HepG2 (cell line): Measurements from ENCODE around the gene FOLR2. TPM values are rescaled to one million over a fixed set of nuclear protein-coding genes. Genes with fewer than 3 reads are reported as not detected.

Experiments used
- ATAC-seq: fragments of 200-7000 bp; cut with Tn5 transposase; 3 replicates; pipeline ENCODE4 v1.9.1; 2020; ENCODE audit warnings: mild to moderate bottlenecking, moderate library complexity
- BruUV-seq: library from RNA; stranded (reverse); fragments of 400-500 nt; replicated peaks from 2 replicates; lab custom pipeline; 2021; lab: Mats Ljungman, UMichigan
- CTCF ChIA-PET: fragments of 300-600 bp; formaldehyde crosslinking; extraction: SDS; loops from one replicate; lab custom pipeline; 2021; ENCODE audit warnings: low total read pairs, inconsistent platforms, low intra/inter-chr PET ratio; lab: Yijun Ruan, JAX
- POLR2A ChIA-PET: fragments of 350-600 bp; sonication (Branson Sonifier 250); formaldehyde crosslinking; loops from one replicate; lab custom pipeline; 2020; ENCODE audit warnings: antibody characterized with exemption, inconsistent platforms; lab: Yijun Ruan, JAX
- DNase-seq: peaks from one replicate; pipeline ENCODE4 v3.0.0-alpha.2; 2015; ENCODE audit warnings: low spot score
- FAIRE-seq: peaks from 3 replicates; lab custom pipeline; 2011; peaks lifted over from hg19 to GRCh38; lab: Jason Lieb, UNC
- H2AFZ ChIP-seq: one replicate; pipeline ENCODE4 v1.6.1; 2011; ENCODE audit warnings: low read length, inconsistent platforms
- H3K27ac ChIP-seq: fragments of 300-600 bp; 3 replicates; pipeline ENCODE4 v1.8.0; 2011; ENCODE audit warnings: mixed run types, mild to moderate bottlenecking, mixed read lengths, low read length, inconsistent platforms; ENCODE audit not compliant: insufficient read depth; ENCODE audit errors: extremely low read length
- H3K27me3 ChIP-seq, 2 experiments: fragments of 200-600 bp in 1 of 2; 2 replicates in 1 of 2; 3 replicates in 1 of 2; pipeline versions ENCODE4 v1.6.0 to v1.8.0; 2011; ENCODE audit warnings: low read length in 2 of 2, mild to moderate bottlenecking in 2 of 2, moderate library complexity in 2 of 2, inconsistent platforms in 1 of 2; ENCODE audit not compliant: insufficient read depth in 2 of 2, control insufficient read depth in 1 of 2
- H3K36me3 ChIP-seq, 2 experiments: fragments of 200-600 bp in 1 of 2; replicated peaks in 1 of 2; 2 replicates in 1 of 2; 3 replicates in 1 of 2; pipeline versions ENCODE4 v1.5.1 to v1.8.0; 2011; ENCODE audit warnings: low read length in 2 of 2, inconsistent platforms in 1 of 2; ENCODE audit not compliant: insufficient read depth in 2 of 2, control insufficient read depth in 1 of 2
- H3K4me1 ChIP-seq: 2 replicates; pipeline ENCODE4 v1.5.1; 2012; ENCODE audit warnings: low read length, inconsistent platforms; ENCODE audit not compliant: insufficient read depth
- H3K4me2 ChIP-seq: 2 replicates; pipeline ENCODE4 v1.6.0; 2011; ENCODE audit warnings: low read depth, low read length, inconsistent platforms
- H3K4me3 ChIP-seq, 3 experiments: fragments of 200-600 bp in 1 of 3; sonication (generic), shearing (Covaris generic) in 1 of 3; replicated peaks in 1 of 3; 2 replicates each; pipeline ENCODE4 v1.5.1; 2011 to 2016; ENCODE audit warnings: low read length in 3 of 3, inconsistent platforms in 2 of 3, low read depth in 2 of 3, mild to moderate bottlenecking in 2 of 3, control low read depth in 1 of 3, mixed read lengths in 1 of 3; ENCODE audit not compliant: insufficient read depth in 1 of 3
- H3K79me2 ChIP-seq: one replicate; pipeline ENCODE4 v1.6.1; 2011; ENCODE audit warnings: low read length, inconsistent platforms; ENCODE audit not compliant: insufficient read depth
- H3K9ac ChIP-seq: 2 replicates; pipeline ENCODE4 v1.6.0; 2011; ENCODE audit warnings: mild to moderate bottlenecking, low read depth, low read length, inconsistent platforms; ENCODE audit not compliant: insufficient read depth
- H3K9me3 ChIP-seq: 2 replicates; pipeline ENCODE4 v1.5.1; 2012; ENCODE audit warnings: mild to moderate bottlenecking, low read length
- H4K20me1 ChIP-seq: 2 replicates; pipeline ENCODE4 v1.6.0; 2011; ENCODE audit warnings: inconsistent platforms, mild to moderate bottlenecking, low read length, moderate library complexity; ENCODE audit not compliant: insufficient read depth
- AFF4 ChIP-seq: sonication (generic); formaldehyde crosslinking; IDR thresholded peaks from 2 replicates; pipeline ENCODE4 v1.4.0; 2020; ENCODE audit warnings: missing genetic modification reagents
- HDAC6 ChIP-seq: fragments of 200-600 bp; sonication (generic); IDR thresholded peaks from 2 replicates; pipeline ENCODE4 v1.7.0; 2017; ENCODE audit warnings: mild to moderate bottlenecking, antibody characterized with exemption, low read length, low read depth
- PCBP1 ChIP-seq: fragments of 200-400 bp; formaldehyde crosslinking; IDR thresholded peaks from 2 replicates; pipeline ENCODE4 v1.6.1; 2017; ENCODE audit warnings: mild to moderate bottlenecking, low read depth, low read length, borderline replicate concordance
- RBM22 ChIP-seq: fragments of 200-400 bp; formaldehyde crosslinking; optimal IDR thresholded peaks from 2 replicates; pipeline ENCODE3; 2017; ENCODE audit warnings: mild to moderate bottlenecking, low read length, moderate library complexity
- RFX1 ChIP-seq: fragments of 450-650 bp; IDR thresholded peaks from 2 replicates; pipeline ENCODE4 v1.6.1; 2017
- SRF ChIP-seq: IDR thresholded peaks from 2 replicates; pipeline ENCODE4 v1.6.1; 2011; ENCODE audit warnings: mild to moderate bottlenecking, low read depth, low read length, moderate library complexity
- ZBTB3 ChIP-seq: sonication (generic); formaldehyde crosslinking; IDR thresholded peaks from 2 replicates; pipeline ENCODE4 v1.4.0; 2020; ENCODE audit warnings: low read depth, mild to moderate bottlenecking, moderate library complexity, missing genetic modification reagents, borderline replicate concordance
- ZNF331 ChIP-seq: sonication (generic); formaldehyde crosslinking; IDR thresholded peaks from 2 replicates; pipeline ENCODE4 v1.4.0; 2020; ENCODE audit warnings: missing genetic modification reagents
- ZNF446 ChIP-seq: sonication (generic); formaldehyde crosslinking; IDR thresholded peaks from 2 replicates; pipeline ENCODE4 v1.5.0; 2020; ENCODE audit warnings: mild to moderate bottlenecking, missing genetic modification reagents
- ZNF703 ChIP-seq: sonication (generic); formaldehyde crosslinking; IDR thresholded peaks from 2 replicates; pipeline ENCODE4 v1.5.1; 2020; ENCODE audit warnings: missing genetic modification reagents, mild to moderate bottlenecking, moderate library complexity, borderline replicate concordance
- WGBS: methylation state at CpG from one replicate; pipeline ENCODE4 v1.1.6; 2017; ENCODE audit warnings: low lambda C conversion rate; 5-methylcytosine and 5-hydroxymethylcytosine counted together
- in situ Hi-C: cut with HindIII; loops from 2 replicates; pipeline ENCODE4 v1.10.0; 2017; ENCODE audit warnings: low pct_unique_long_range_greater_than_20kb; ENCODE audit not compliant: extremely low pct_ligation_motif_present
- intact Hi-C: fragments of 100-400 bp; cut with micrococcal nuclease; formaldehyde crosslinking; loops from one replicate; pipeline ENCODE4 v1.10.0; 2022; ENCODE audit not compliant: unreplicated experiment
- polyA plus RNA-seq, 8 experiments: library from polyadenylated mRNA; depleted of rRNA in 3 of 8; stranded (reverse) in 7 of 8; unstranded in 1 of 8; fragments of >200 nt; fragmentation: Illumina TruSeq in 4 of 8; extraction: Trizol in 4 of 8; gene quantifications; 2 replicates each; pipeline versions ENCODE4 v1.2.1 to v1.2.3, GENCODE V29; 2011 to 2016; ENCODE audit warnings: low read depth in 4 of 8, missing spikeins in 1 of 8, mixed read lengths in 1 of 8; ENCODE audit not compliant: insufficient read depth in 1 of 8
- total RNA-seq, 5 experiments: library from RNA; depleted of rRNA; stranded (reverse); fragments of >200 nt; fragmentation: Illumina TruSeq; extraction: Trizol; gene quantifications; 2 replicates each; pipeline ENCODE4 v1.2.3, GENCODE V29; 2016; ENCODE audit warnings: low read depth in 1 of 5

Gene FOLR2
- total and polyA plus RNA-seq, 2 of the 13 experiments (the other 11 are each of a cell fraction or from before 2014, with no cell fraction given): 0.09 TPM; not detected in 1

GRCh38 chr11:72238492-72239312 is 22.1 kb downstream of the FOLR2 start:
- no peak for ATAC-seq
- H3K9ac ChIP-seq: no peak overlapping the region

GRCh38 chr11:72239313-72239848 is 22.8 kb downstream of the FOLR2 start:
- peaks cover 2 to 36% of the 10 kb centered on the region in 2 experiments; a peak in 4 of 5 replicates for H3K27me3 ChIP-seq
- H3K36me3 ChIP-seq: peaks cover 6 to 12% of the 10 kb centered on the region in 2 experiments; a peak in 3 of 5 replicates
- no peaks in the 10 kb centered on the region for H3K9me3 ChIP-seq
- ATAC-seq: no peak
- H3K27ac ChIP-seq: no peak overlapping the region
- BruUV-seq: no TSS peak
- peak overlapping the region; percentile 48 for H3K4me2 ChIP-seq
- DNase-seq: no peak
- peaks cover 17% of the 10 kb centered on the region for H3K4me1 ChIP-seq
- H4K20me1 ChIP-seq: no peaks in the 10 kb centered on the region
- in situ Hi-C loops (no loop called here), intact Hi-C loops (loop anchor here (2.0 kb wide), 1 partner anchor 15 kb away; the partner anchor contains the start of gene INPPL1)
- FAIRE-seq: no peak
- peak overlapping the region in 1 of 3 experiments; percentile 45; a peak in 1 of 6 replicates for H3K4me3 ChIP-seq
- H2AFZ ChIP-seq: no peak overlapping the region
- CTCF ChIA-PET: no interaction called here
- POLR2A ChIA-PET: no interaction called here
- no peaks in the 10 kb centered on the region for H3K79me2 ChIP-seq
- no peak overlapping the region for H3K9ac ChIP-seq
- WGBS: 64% methylated on average over 17 of the region's 25 CpGs
- TF ChIP-seq PCBP1: no peak
- no peak for TF ChIP-seq ZBTB3
- TF ChIP-seq ZNF703 (CRISPR knock-in tag): no peak
- no peak for TF ChIP-seq HDAC6
- TF ChIP-seq RBM22: peak; percentile 79
- no peak for TF ChIP-seq ZNF446 (CRISPR knock-in tag)
- TF ChIP-seq AFF4 (CRISPR knock-in tag): no peak

More at GRCh38 chr11:72238492-72239312, 22.1 kb downstream of the FOLR2 start:
- H4K20me1 ChIP-seq: no peaks in the 10 kb centered on the region
- no peak overlapping the region for H3K27ac ChIP-seq
- 94% methylated on average over 28 of the region's 28 CpGs for WGBS
- DNase-seq (no peak), FAIRE-seq (no peak)
- TF ChIP-seq SRF: peak; percentile 6; the same call in 1 of the 2 replicates
- peak; percentile 56; the same call in 1 of the 2 replicates for TF ChIP-seq RFX1
- TF ChIP-seq ZNF331: no peak
- peaks cover 17% of the 10 kb centered on the region for H3K4me1 ChIP-seq
- intact Hi-C loops (loop anchor here (2.0 kb wide), 1 partner anchor 14 kb away; the partner anchor contains the start of gene INPPL1), in situ Hi-C loops (no loop called here)
- no TSS peak for BruUV-seq
- no peaks in the 10 kb centered on the region for H3K79me2 ChIP-seq
- peaks cover 6 to 18% of the 10 kb centered on the region in 2 experiments; a peak in 4 of 5 replicates for H3K36me3 ChIP-seq
- no peaks in the 10 kb centered on the region for H3K9me3 ChIP-seq
- CTCF ChIA-PET: no interaction called here
- no peak overlapping the region for H3K4me3 ChIP-seq
- peaks cover 2 to 35% of the 10 kb centered on the region in 2 experiments; a peak in 4 of 5 replicates for H3K27me3 ChIP-seq
- no peak overlapping the region for H2AFZ ChIP-seq
- no peak overlapping the region for H3K4me2 ChIP-seq
- POLR2A ChIA-PET: interaction anchor here (1.0 kb wide), 1 partner anchor 192 kb away, joined by 4 read pairs; no protein-coding TSS in a partner anchor
